ENCODE results near the gene VPS13D. TPM values are rescaled to one million over a fixed set of nuclear protein-coding genes. Genes with fewer than 3 reads are reported as not detected.
A peak's percentile ranks its signal among the peaks of the same experiment; 100 is the strongest.

Gene VPS13D
- total and polyA plus RNA-seq, 2 of the 4 experiments (the other 2 are of a cell fraction) = 9.0 to 16.3 TPM

GRCh38 chr1:12230549-12231275, 882 bp downstream of the VPS13D start:
- Histone ChIP-seq H3K9me3 (ENCODE audit: control insufficient read depth, insufficient read depth, low read length) (no peaks in the 10 kb centered on the region), H3K79me1 (ENCODE audit: low read depth in 1 of 2, low read length in 2 of 2) (peaks cover 7 to 28% of the 10 kb centered on the region in 2 experiments), H3K4me2 (ENCODE audit: low read depth, low read length) (peak overlapping the region; percentile 95), H2BK5ac (ENCODE audit: low read depth, low read length, poor library complexity, severe bottlenecking) (peak overlapping the region; percentile 3), H2BK15ac (ENCODE audit: low read depth, low read length) (no peak overlapping the region), H3K4me3 (ENCODE audit: insufficient read depth, low read depth, low read length) (peak overlapping the region; percentile 92), H3K27ac (ENCODE audit: insufficient read depth, low read length) (peak overlapping the region; percentile 24), H2AK5ac (ENCODE audit: low read depth, low read length) (peak overlapping the region; percentile 49; the same call in 1 of the 2 replicates), H3K14ac (replicated peaks; ENCODE audit: low read depth, low read length) (no peak overlapping the region; the same call in 1 of the 2 replicates), H2AK9ac (replicated peaks; ENCODE audit: low read depth, low read length, poor library complexity) (peak overlapping the region; percentile 95), H4K91ac (ENCODE audit: insufficient read depth, low read depth, low read length) (no peak overlapping the region), H4K20me1 (ENCODE audit: insufficient read depth, low read length) (peaks cover 20% of the 10 kb centered on the region; the same call in 1 of the 2 replicates), H2BK120ac (ENCODE audit: low read depth, low read length) (no peak overlapping the region), H3K56ac (ENCODE audit: extremely low read depth, insufficient read depth, low read length) (no peak overlapping the region; the same call in 1 of the 2 replicates), H4K8ac (ENCODE audit: low read depth in 2 of 2, low read length in 2 of 2) (peak overlapping the region; percentile 13 to 33; a peak in 1 of 4 replicates), H3K27me3 (ENCODE audit: control insufficient read depth, insufficient read depth, low read length) (no peaks in the 10 kb centered on the region; the same call in 1 of the 2 replicates), H4K5ac (ENCODE audit: low read depth, low read length) (peak overlapping the region; percentile 5; the same call in 1 of the 2 replicates), H3K4ac (ENCODE audit: low read depth, low read length) (peak overlapping the region; percentile 42), H3K9ac (ENCODE audit: low read depth, low read length) (peak overlapping the region; percentile 87), H3K23ac (ENCODE audit: low read depth, low read length) (peak overlapping the region; percentile 91), H3K18ac (ENCODE audit: low read depth, low read length) (peak overlapping the region; percentile 47; the same call in 1 of the 2 replicates), H3K36me3 (ENCODE audit: control insufficient read depth, insufficient read depth, low read length) (peaks cover 3% of the 10 kb centered on the region), H2BK20ac (ENCODE audit: low read depth, low read length) (no peak overlapping the region), H3K4me1 (ENCODE audit: control insufficient read depth, insufficient read depth, low read length) (peaks cover 3% of the 10 kb centered on the region), H3K9me1 (ENCODE audit: insufficient read depth, low read length) (peaks cover 4% of the 10 kb centered on the region; the same call in 1 of the 2 replicates), H2AFZ (replicated peaks; ENCODE audit: low read length, poor library complexity) (peak overlapping the region; percentile 93)
- ChIA-PET CTCF (no interaction called here), POLR2A (ENCODE audit: unreplicated experiment) (no interaction called here)
- intact Hi-C loops (cut with micrococcal nuclease) (no loop called here), in situ Hi-C loops (cut with MboI; ENCODE audit: low sequenced_read_pairs) (no loop called here), dilution Hi-C loops (cut with HindIII; ENCODE audit: low sequenced_read_pairs, unreplicated experiment) (no loop called here)
- BruUV-seq (replicated peaks) = no TSS peak
- no peak for DNase-seq
- WGBS, 2 experiments (ENCODE audit: extremely low coverage in 2 of 2, insufficient read length in 1 of 2) = 0% methylated on average over 1 of the region's 36 CpGs; no CpG with 5 or more reads in 1 of the 2 experiments
- peak; percentile 55 for ATAC-seq (ENCODE audit: low read depth)
- no peak for TF ChIP-seq RFX5 (IDR thresholded peaks at IDR 0.05; ENCODE audit: low read depth, low read length)
- no peak for TF ChIP-seq USF2 (IDR thresholded peaks at IDR 0.05; ENCODE audit: low read depth, low read length)
- no peak for TF ChIP-seq FOS (IDR thresholded peaks at IDR 0.05; ENCODE audit: low read depth, low read length)
- no peak for TF ChIP-seq ELK1 (IDR thresholded peaks at IDR 0.05; ENCODE audit: borderline replicate concordance, low read depth, low read length)
- TF ChIP-seq MAZ (IDR thresholded peaks at IDR 0.05; ENCODE audit: borderline replicate concordance, low read depth, low read length) = no peak
- TF ChIP-seq SMC3 (IDR thresholded peaks at IDR 0.05; ENCODE audit: low read depth, low read length) = no peak
- TF ChIP-seq RCOR1 (IDR thresholded peaks at IDR 0.05; ENCODE audit: insufficient replicate concordance, low read length) = no peak
- TF ChIP-seq MAFK (IDR thresholded peaks at IDR 0.05; ENCODE audit: low read depth, low read length) = no peak
- no peak for TF ChIP-seq CHD1 (IDR thresholded peaks at IDR 0.05; ENCODE audit: low read depth, low read length)
- no peak for TF ChIP-seq POLR2A (IDR thresholded peaks at IDR 0.05; ENCODE audit: low read depth, low read length)
- no peak for TF ChIP-seq NFE2L2 (IDR thresholded peaks at IDR 0.05; ENCODE audit: low read depth, low read length)
- TF ChIP-seq MXI1 (IDR thresholded peaks at IDR 0.05; ENCODE audit: borderline replicate concordance, low read depth, low read length) = no peak
- no peak for TF ChIP-seq CEBPB (IDR thresholded peaks at IDR 0.05; ENCODE audit: low read depth, low read length)
- no peak for TF ChIP-seq RAD21 (IDR thresholded peaks at IDR 0.05; ENCODE audit: low read length)
- no peak for TF ChIP-seq BHLHE40 (IDR thresholded peaks at IDR 0.05; ENCODE audit: low read depth, low read length)
